ENCODE data around the gene CRELD1.

- no peak for TF ChIP-seq POLR2AphosphoS5 (IDR thresholded peaks at IDR 0.05)
- TF ChIP-seq CTCF (IDR thresholded peaks at IDR 0.05), result no peak
These were observed 2.7 kb upstream of the CRELD1 start for GRCh38 chr3:9930804-9931418.

Measured in sigmoid colon (tissue), 4 donors.